Right lobe of liver (tissue), 6 donors: ENCODE measurements around the gene SFSWAP. TPM values are rescaled to one million over a fixed set of nuclear protein-coding genes. Genes with fewer than 3 reads are reported as not detected.
A peak's percentile ranks its signal among the peaks of the same experiment; 100 is the strongest.

Source experiments
- ATAC-seq, 4 donors: fragments of 200-7000 bp; cut with Tn5 transposase; one replicate each; pipeline ENCODE4 v1.9.1; 2020; ENCODE audit warnings: mild to moderate bottlenecking in 4 of 4, moderate library complexity in 4 of 4
- DNase-seq, 3 donors: peaks; one replicate each; pipeline ENCODE4 v3.0.0-alpha.2; 2020
- H3K27ac ChIP-seq, 3 donors: fragments of 200-600 bp; one replicate each; pipeline ENCODE4 v1.8.0; 2022
- H3K27me3 ChIP-seq, 2 donors: fragments of 200-600 bp; one replicate each; pipeline ENCODE4 v1.8.0; 2022
- H3K36me3 ChIP-seq, 4 donors: fragments of 200-600 bp; sonication (generic) in 1 of 4; one replicate each; pipeline versions ENCODE4 v1.5.1 to v1.8.0; 2017 to 2022; ENCODE audit warnings: control low read depth in 1 of 4
- H3K4me1 ChIP-seq, 4 donors: fragments of 200-600 bp; sonication (generic) in 1 of 4; one replicate each; pipeline versions ENCODE4 v1.5.1 to v1.8.0; 2017 to 2022; ENCODE audit warnings: control low read depth in 1 of 4
- H3K4me3 ChIP-seq, 3 donors: fragments of 200-600 bp; one replicate each; pipeline ENCODE4 v1.8.0; 2022
- H3K9me3 ChIP-seq, 4 donors: fragments of 200-600 bp; sonication (generic) in 1 of 4; one replicate each; pipeline versions ENCODE4 v1.5.1 to v1.8.0; 2017 to 2022; ENCODE audit warnings: control low read depth in 1 of 4
- POLR2A ChIP-seq: fragments of 450-650 bp; IDR thresholded peaks from one replicate; pipeline ENCODE4 v1.6.1; 2017; ENCODE audit warnings: antibody characterized with exemption, mild to moderate bottlenecking
- WGBS: methylation state at CpG from one replicate; pipeline ENCODE4 v1.1.6; 2018; ENCODE audit warnings: low coverage, low lambda C conversion rate; ENCODE audit not compliant: insufficient coverage; ENCODE audit errors: missing lambda C conversion rate; 5-methylcytosine and 5-hydroxymethylcytosine counted together
- intact Hi-C, 2 donors: fragments of 100-400 bp; cut with DNase I; formaldehyde crosslinking; loops; one replicate each; pipeline versions ENCODE4 v1.11.2 to v1.14.1; 2022
- total RNA-seq, 6 experiments: library from RNA; depleted of rRNA in 2 of 6; stranded (reverse); fragments of >200 nt in 2 of 6; fragmentation: NEBNext Ultra II Directional in 3 of 6; extraction: Animal tissue kit (Norgen Biotek cat#: 25700) in 3 of 6; gene quantifications; one replicate each; pipeline versions ENCODE4 v1.1.0 to v1.2.4, GENCODE V29; 2016 to 2023
- TF ChIP-seq, protein P1 (sequence below), 4 donors: fragments of 200-600 bp in 3 of 4; fragments of 450-650 bp in 1 of 4; IDR thresholded peaks; one replicate each; pipeline versions ENCODE4 v1.5.1 to v1.8.0; 2016 to 2022; ENCODE audit warnings: antibody characterized with exemption in 4 of 4, mild to moderate bottlenecking in 2 of 4
- donor health status: DM: no; HTN: yes; CAD: no.
- donor health status: DM: no; HTN: no; CAD: no.
- donor health status: DM: no; HTN: no; CAD: no.
- donor health status: DM: no; HTN: yes; CAD: no.
- donor health status: DM: no; HTN: yes; CAD: no.

SFSWAP gene
- total RNA-seq, 6 experiments from 2014 or later: 9.8 to 20.2 (median 13.1) TPM

DNA sequence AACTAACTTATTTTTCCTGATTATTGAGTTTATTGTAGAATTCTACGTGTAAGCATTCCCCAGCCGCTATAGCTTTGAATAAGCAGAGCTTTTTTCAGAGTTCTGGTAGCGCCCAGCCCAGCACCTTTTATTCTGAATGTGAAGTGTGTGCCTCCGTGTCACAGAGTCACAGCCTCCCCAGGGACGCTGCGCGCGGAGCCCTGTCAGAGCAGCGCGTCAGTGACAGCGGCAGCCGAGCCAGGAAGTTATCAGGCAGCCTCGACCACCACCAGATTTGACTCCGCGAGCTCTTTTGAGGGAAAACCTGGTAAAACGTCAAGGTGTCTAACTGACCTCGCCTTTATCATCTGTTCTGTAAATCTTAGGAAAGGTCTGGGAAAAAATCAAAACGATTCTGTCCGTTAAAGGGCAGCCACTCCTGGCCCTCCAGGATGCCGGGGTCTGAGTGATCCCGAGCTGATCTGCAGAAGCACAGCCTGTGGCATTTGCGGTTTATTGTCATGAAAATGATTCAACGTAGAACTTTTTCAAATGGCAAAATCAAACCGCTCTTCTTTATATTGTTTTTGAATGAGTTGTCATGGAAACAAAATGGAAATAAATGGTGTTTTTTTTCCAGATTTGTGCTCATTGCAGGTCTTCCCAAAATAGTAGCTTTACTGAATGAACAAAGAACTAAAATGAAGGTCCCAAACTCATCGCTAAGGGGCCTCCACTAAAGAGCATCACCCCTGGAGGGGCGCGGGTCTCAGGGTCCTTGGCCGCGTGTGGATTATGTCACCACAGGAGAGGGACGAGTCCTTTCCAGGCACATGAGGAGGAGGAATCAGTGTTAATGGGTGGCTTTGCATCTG, 74.2 kb downstream of the SFSWAP start:
- no peaks in the 10 kb centered on the region for H3K4me1 ChIP-seq

DNA sequence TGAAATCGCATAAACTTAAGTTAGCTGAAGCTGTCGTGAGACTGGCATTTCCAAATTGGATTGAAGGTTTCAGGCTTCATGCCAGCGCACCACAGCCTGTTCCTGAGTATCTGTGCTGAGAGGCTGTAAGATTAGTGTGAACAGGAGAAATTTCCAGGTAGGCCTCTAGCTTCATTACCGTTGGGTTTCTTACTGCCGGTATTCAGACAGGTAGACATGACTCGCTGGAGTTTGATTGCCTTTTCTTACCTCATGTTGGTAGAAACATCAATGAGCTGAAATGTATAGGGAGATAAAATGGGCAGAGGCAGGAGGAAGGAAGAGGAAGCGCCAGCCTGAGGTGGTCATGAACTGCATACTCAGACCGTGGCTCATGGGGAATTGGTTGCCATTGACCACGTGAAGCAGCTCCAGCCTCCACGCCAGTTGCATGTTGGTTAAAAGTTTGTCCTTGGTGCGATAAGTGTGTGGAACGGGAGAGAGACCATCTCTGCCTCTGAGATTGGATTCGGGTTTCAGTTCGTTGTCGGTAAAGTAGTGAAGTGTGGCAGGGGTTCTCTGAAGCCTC, 75.0 kb downstream of the SFSWAP start:
- Histone ChIP-seq H3K9me3 (no peaks in the 10 kb centered on the region), H3K27ac (no peak overlapping the region), H3K36me3 (peaks cover 0 to 56% (median 10%) of the 10 kb centered on the region in 4 donors), H3K4me1 (no peaks in the 10 kb centered on the region), H3K4me3 (no peak overlapping the region), H3K27me3 (no peaks in the 10 kb centered on the region)
- DNase-seq (no peak), ATAC-seq (no peak)
- 89% methylated on average over 10 of the region's 15 CpGs for WGBS
- TF ChIP-seq POLR2A: no peak
- TF ChIP-seq, protein P1, sequence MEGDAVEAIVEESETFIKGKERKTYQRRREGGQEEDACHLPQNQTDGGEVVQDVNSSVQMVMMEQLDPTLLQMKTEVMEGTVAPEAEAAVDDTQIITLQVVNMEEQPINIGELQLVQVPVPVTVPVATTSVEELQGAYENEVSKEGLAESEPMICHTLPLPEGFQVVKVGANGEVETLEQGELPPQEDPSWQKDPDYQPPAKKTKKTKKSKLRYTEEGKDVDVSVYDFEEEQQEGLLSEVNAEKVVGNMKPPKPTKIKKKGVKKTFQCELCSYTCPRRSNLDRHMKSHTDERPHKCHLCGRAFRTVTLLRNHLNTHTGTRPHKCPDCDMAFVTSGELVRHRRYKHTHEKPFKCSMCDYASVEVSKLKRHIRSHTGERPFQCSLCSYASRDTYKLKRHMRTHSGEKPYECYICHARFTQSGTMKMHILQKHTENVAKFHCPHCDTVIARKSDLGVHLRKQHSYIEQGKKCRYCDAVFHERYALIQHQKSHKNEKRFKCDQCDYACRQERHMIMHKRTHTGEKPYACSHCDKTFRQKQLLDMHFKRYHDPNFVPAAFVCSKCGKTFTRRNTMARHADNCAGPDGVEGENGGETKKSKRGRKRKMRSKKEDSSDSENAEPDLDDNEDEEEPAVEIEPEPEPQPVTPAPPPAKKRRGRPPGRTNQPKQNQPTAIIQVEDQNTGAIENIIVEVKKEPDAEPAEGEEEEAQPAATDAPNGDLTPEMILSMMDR (IDR thresholded peaks at IDR 0.05): no peak
- intact Hi-C loops: no loop called here

More for the DNA sequence above, 74.2 kb downstream of the SFSWAP start:
- Histone ChIP-seq H3K27ac (no peak overlapping the region), H3K27me3 (no peaks in the 10 kb centered on the region), H3K4me3 (no peak overlapping the region), H3K36me3 (peaks cover 0 to 63% (median 11%) of the 10 kb centered on the region in 4 donors), H3K9me3 (no peaks in the 10 kb centered on the region)
- no peak for ATAC-seq
- WGBS: 90% methylated on average over 24 of the region's 30 CpGs
- DNase-seq: no peak
- TF ChIP-seq POLR2A: no peak
- TF ChIP-seq, protein P1 (IDR thresholded peaks at IDR 0.05): no peak
- intact Hi-C loops: no loop called here

DNA sequence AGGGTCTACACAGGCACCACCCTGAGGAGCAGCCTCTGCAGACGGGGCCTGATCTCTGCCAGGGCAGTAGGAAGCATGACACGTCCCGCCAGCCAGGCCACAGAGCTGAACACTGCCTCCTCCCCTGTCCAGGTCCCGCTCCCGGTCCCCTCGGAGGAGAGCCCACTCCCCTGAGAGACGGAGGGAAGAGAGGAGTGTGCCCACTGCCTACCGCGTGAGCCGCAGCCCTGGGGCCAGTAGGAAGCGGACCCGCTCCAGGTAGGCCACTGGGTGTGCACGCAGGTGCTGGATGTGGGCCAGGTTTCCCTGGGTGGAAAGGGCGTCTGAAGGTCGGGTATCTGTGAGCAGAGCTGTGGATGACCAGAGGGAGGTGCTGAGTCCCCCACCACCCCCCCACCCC, 75.4 kb downstream of the SFSWAP start:
- H3K36me3 ChIP-seq: peaks cover 0 to 55% (median 10%) of the 10 kb centered on the region in 4 donors
- intact Hi-C loops: no loop called here
- H3K27me3 ChIP-seq: no peaks in the 10 kb centered on the region
- DNase-seq (no peak), ATAC-seq (peak in 2 of 4 donors; percentile 18 to 42)
- no peaks in the 10 kb centered on the region for H3K4me1 ChIP-seq
- H3K9me3 ChIP-seq: no peaks in the 10 kb centered on the region
- H3K4me3 ChIP-seq: no peak overlapping the region
- 87% methylated on average over 7 of the region's 15 CpGs for WGBS
- TF ChIP-seq, protein P1 (IDR thresholded peaks at IDR 0.05): no peak
- no peak for TF ChIP-seq POLR2A
- no peak overlapping the region for H3K27ac ChIP-seq

DNA sequence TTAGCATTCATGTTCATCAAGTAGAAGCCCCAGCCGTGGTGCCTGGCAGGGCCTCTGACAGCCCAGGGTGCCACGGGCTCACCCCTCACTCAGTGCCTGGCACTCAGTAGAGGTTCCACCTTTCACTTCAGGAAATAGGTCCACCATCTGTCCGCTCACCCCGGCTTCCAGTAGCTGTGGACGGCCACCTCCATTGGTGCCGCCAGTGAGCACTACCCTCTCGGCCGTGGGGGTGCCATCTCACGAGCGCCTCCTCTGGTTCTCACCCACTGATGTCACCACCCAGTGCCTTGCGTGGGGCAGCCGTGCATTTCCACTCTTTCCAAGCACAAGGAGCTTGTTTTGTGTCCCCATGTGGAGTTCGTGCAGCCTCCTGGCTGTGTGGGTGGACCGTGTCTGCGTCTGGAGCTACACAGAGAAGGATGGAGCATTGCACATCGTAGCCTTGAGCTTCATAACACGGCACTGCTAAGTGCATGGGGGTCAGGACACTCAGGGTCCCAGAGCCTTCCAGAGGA, 76.3 kb downstream of the SFSWAP start:
- peaks cover 0 to 50% (median 12%) of the 10 kb centered on the region in 4 donors for H3K36me3 ChIP-seq
- intact Hi-C loops: no loop called here
- peak in 1 of 4 donors; percentile 25 for ATAC-seq

More for the DNA sequence above, 76.3 kb downstream of the SFSWAP start:
- Histone ChIP-seq H3K27me3 (no peaks in the 10 kb centered on the region), H3K4me3 (no peak overlapping the region), H3K4me1 (no peaks in the 10 kb centered on the region), H3K9me3 (no peaks in the 10 kb centered on the region), H3K27ac (no peak overlapping the region)
- no peak for DNase-seq
- WGBS: 98% methylated on average over 11 of the region's 17 CpGs
- TF ChIP-seq, protein P1 (IDR thresholded peaks at IDR 0.05): no peak
- no peak for TF ChIP-seq POLR2A
